DOHH2 (cell line): ENCODE measurements around the gene TOGARAM2.

Experiments
- EZH2phosphoT487 ChIP-seq: fragments of 200-600 bp; sonication (generic); IDR thresholded peaks from 2 replicates; pipeline ENCODE4 v1.6.1; 2017; ENCODE audit warnings: borderline replicate concordance, mild to moderate bottlenecking, antibody characterized with exemption, low read length, moderate library complexity, mixed read lengths
- TF ChIP-seq, protein P1 (sequence below): fragments of 200-600 bp; sonication (generic); IDR thresholded peaks from one replicate; pipeline ENCODE4 v1.5.1; 2014; ENCODE audit warnings: antibody characterized with exemption, mild to moderate bottlenecking, low read depth, low read length; ENCODE audit not compliant: poor library complexity, severe bottlenecking

DNA sequence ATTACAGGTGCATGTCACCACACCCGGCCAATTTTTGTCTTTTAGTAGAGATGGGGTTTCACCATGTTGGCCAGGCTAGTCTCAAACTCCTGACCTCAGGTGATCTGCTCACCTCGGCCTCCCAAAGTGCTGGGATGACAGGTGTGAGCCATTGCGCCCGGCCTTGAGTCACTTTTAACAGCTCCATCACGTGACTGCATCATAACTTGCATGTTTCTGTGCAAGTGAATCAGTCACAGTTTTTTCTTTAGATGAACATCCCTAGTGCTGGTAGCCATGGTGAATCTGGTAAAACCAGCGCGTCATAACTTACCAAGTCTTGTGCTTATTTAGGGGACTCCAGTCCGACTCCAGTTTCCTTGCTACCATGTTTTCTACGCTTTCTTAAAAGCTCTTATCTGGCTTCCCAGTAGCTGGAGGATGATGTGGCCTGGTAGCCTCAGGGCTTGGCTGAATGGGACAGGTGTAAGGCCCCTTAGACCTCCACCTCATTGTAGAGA is 60.1 kb downstream of the TOGARAM2 start:
- TF ChIP-seq, protein P1, sequence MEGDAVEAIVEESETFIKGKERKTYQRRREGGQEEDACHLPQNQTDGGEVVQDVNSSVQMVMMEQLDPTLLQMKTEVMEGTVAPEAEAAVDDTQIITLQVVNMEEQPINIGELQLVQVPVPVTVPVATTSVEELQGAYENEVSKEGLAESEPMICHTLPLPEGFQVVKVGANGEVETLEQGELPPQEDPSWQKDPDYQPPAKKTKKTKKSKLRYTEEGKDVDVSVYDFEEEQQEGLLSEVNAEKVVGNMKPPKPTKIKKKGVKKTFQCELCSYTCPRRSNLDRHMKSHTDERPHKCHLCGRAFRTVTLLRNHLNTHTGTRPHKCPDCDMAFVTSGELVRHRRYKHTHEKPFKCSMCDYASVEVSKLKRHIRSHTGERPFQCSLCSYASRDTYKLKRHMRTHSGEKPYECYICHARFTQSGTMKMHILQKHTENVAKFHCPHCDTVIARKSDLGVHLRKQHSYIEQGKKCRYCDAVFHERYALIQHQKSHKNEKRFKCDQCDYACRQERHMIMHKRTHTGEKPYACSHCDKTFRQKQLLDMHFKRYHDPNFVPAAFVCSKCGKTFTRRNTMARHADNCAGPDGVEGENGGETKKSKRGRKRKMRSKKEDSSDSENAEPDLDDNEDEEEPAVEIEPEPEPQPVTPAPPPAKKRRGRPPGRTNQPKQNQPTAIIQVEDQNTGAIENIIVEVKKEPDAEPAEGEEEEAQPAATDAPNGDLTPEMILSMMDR: no peak
- TF ChIP-seq EZH2phosphoT487: no peak
